Loucy (cell line): ENCODE measurements around the gene IRF6.

Experiments
- EZH2phosphoT487 ChIP-seq: fragments of 200-600 bp; IDR thresholded peaks from 2 replicates; pipeline ENCODE4 v1.6.1; 2018; ENCODE audit warnings: antibody characterized with exemption, mild to moderate bottlenecking, moderate library complexity, borderline replicate concordance
- TF ChIP-seq, protein P1 (sequence below): fragments of 200-600 bp; sonication (generic); conservative IDR thresholded peaks from 2 replicates; pipeline ENCODE4 v1.5.1; 2014; ENCODE audit warnings: mild to moderate bottlenecking, antibody characterized with exemption, low read length

- TF ChIP-seq, protein P1, sequence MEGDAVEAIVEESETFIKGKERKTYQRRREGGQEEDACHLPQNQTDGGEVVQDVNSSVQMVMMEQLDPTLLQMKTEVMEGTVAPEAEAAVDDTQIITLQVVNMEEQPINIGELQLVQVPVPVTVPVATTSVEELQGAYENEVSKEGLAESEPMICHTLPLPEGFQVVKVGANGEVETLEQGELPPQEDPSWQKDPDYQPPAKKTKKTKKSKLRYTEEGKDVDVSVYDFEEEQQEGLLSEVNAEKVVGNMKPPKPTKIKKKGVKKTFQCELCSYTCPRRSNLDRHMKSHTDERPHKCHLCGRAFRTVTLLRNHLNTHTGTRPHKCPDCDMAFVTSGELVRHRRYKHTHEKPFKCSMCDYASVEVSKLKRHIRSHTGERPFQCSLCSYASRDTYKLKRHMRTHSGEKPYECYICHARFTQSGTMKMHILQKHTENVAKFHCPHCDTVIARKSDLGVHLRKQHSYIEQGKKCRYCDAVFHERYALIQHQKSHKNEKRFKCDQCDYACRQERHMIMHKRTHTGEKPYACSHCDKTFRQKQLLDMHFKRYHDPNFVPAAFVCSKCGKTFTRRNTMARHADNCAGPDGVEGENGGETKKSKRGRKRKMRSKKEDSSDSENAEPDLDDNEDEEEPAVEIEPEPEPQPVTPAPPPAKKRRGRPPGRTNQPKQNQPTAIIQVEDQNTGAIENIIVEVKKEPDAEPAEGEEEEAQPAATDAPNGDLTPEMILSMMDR = no peak
- no peak for TF ChIP-seq EZH2phosphoT487
These were observed 43.4 kb upstream of the IRF6 start for GRCh38 chr1:209849388-209849787.
